Erythroblast (primary cell): ENCODE data around the gene ITPR2.

Source experiments
- GATA1 ChIP-seq: IDR thresholded peaks from 2 replicates; pipeline ENCODE4 v1.6.1; 2011; ENCODE audit warnings: low read depth, mild to moderate bottlenecking, control low read depth, low read length, moderate library complexity
- POLR2A ChIP-seq: IDR thresholded peaks from 2 replicates; pipeline ENCODE4 v1.6.1; 2011; ENCODE audit warnings: mild to moderate bottlenecking, low read length

DNA sequence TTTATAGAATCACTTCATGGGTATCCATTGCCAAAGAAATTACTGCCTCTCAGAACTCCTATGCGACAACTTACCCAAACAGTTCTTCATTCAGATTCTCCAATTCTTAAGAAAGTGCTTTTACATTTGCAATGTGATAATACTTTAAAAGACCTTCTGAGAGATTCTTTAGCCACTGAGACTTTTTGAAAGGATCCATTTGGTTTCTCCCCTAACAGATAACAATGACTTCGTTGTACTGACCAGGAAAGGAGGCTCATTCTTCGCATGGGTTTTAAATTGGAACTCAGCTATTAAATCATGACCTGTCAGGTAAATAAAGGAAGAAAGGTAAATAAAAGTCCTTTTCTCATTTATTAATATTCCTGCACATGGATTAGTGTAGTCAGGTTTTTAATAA is 14.8 kb downstream of the ITPR2 start:
- TF ChIP-seq POLR2A (no peak), GATA1 (no peak)
